IMR-90 (cell line): ENCODE data around the gene MAGEB17. TPM values are rescaled to one million over a fixed set of nuclear protein-coding genes. Genes with fewer than 3 reads are reported as not detected.
A peak's percentile ranks its signal among the peaks of the same experiment; 100 is the strongest.

Experiments
- ATAC-seq: fragments of 200-7000 bp; cut with Tn5 transposase; 2 replicates; pipeline ENCODE4 v1.9.1; 2020; ENCODE audit warnings: low read depth, mild to moderate bottlenecking, moderate library complexity
- Bru-seq: library from RNA; stranded (reverse); fragments of 400-500 nt; gene quantifications from one replicate; lab custom pipeline; 2021; lab: Mats Ljungman, UMichigan
- BruChase-seq, 2 experiments: library from RNA; stranded (reverse); fragments of 400-500 nt; gene quantifications; one replicate each; lab custom pipeline; 2021; lab: Mats Ljungman, UMichigan
- BruUV-seq: library from RNA; stranded (reverse); fragments of 400-500 nt; replicated peaks from 2 replicates; lab custom pipeline; 2021; lab: Mats Ljungman, UMichigan
- CTCF ChIA-PET: fragments of 300-600 bp; formaldehyde crosslinking; extraction: SDS; loops from one replicate; lab custom pipeline; 2021; ENCODE audit warnings: antibody characterized with exemption; lab: Yijun Ruan, JAX
- POLR2A ChIA-PET: fragments of 300-600 bp; sonication (Branson Sonifier 250); formaldehyde crosslinking; loops from one replicate; lab custom pipeline; 2022; ENCODE audit warnings: antibody characterized with exemption; ENCODE audit not compliant: unreplicated experiment; lab: Charles Lee
- DNase-seq: peaks from one replicate; pipeline ENCODE4 v3.0.0; 2013
- H2AFZ ChIP-seq: replicated peaks from 2 replicates; pipeline ENCODE3; 2013; ENCODE audit warnings: low read length, mild to moderate bottlenecking; ENCODE audit not compliant: poor library complexity
- H2AK5ac ChIP-seq: 2 replicates; pipeline ENCODE4 v1.6.1; 2013; ENCODE audit warnings: low read depth, low read length, inconsistent platforms
- H2AK9ac ChIP-seq: replicated peaks from 2 replicates; pipeline ENCODE3; 2013; ENCODE audit warnings: mild to moderate bottlenecking, low read depth, low read length, moderate library complexity; ENCODE audit not compliant: poor library complexity
- H2BK120ac ChIP-seq: 2 replicates; pipeline ENCODE4 v1.6.1; 2013; ENCODE audit warnings: low read depth, low read length, inconsistent platforms
- H2BK15ac ChIP-seq: 3 replicates; pipeline ENCODE4 v1.6.1; 2013; ENCODE audit warnings: low read depth, low read length, inconsistent platforms
- H2BK20ac ChIP-seq: 2 replicates; pipeline ENCODE4 v1.6.1; 2013; ENCODE audit warnings: low read depth, mild to moderate bottlenecking, inconsistent platforms, low read length, moderate library complexity
- H2BK5ac ChIP-seq: 2 replicates; pipeline ENCODE4 v1.6.1; 2013; ENCODE audit warnings: mild to moderate bottlenecking, low read depth, low read length, inconsistent platforms; ENCODE audit not compliant: poor library complexity, severe bottlenecking
- H3K14ac ChIP-seq: replicated peaks from 2 replicates; pipeline ENCODE4 v1.6.1; 2013; ENCODE audit warnings: low read depth, low read length, inconsistent platforms
- H3K18ac ChIP-seq: 2 replicates; pipeline ENCODE4 v1.6.1; 2013; ENCODE audit warnings: low read depth, low read length, control low read depth
- H3K23ac ChIP-seq: 2 replicates; pipeline ENCODE4 v1.6.1; 2013; ENCODE audit warnings: low read depth, low read length, inconsistent platforms
- H3K27ac ChIP-seq: 2 replicates; pipeline ENCODE4 v1.5.1; 2013; ENCODE audit warnings: mild to moderate bottlenecking, control low read depth, low read length; ENCODE audit not compliant: insufficient read depth
- H3K27me3 ChIP-seq: 2 replicates; pipeline ENCODE4 v1.6.1; 2013; ENCODE audit warnings: low read length; ENCODE audit not compliant: control insufficient read depth, insufficient read depth
- H3K36me3 ChIP-seq: 2 replicates; pipeline ENCODE4 v1.6.1; 2013; ENCODE audit warnings: low read length, mixed read lengths; ENCODE audit not compliant: control insufficient read depth, insufficient read depth
- H3K4ac ChIP-seq: 2 replicates; pipeline ENCODE4 v1.6.1; 2013; ENCODE audit warnings: low read depth, low read length, inconsistent platforms
- H3K4me1 ChIP-seq: 2 replicates; pipeline ENCODE4 v1.6.1; 2013; ENCODE audit warnings: low read length, mixed read lengths; ENCODE audit not compliant: control insufficient read depth, insufficient read depth
- H3K4me2 ChIP-seq: 2 replicates; pipeline ENCODE4 v1.6.1; 2013; ENCODE audit warnings: low read depth, mild to moderate bottlenecking, control low read depth, low read length, moderate library complexity
- H3K4me3 ChIP-seq: 2 replicates; pipeline ENCODE4 v1.5.1; 2013; ENCODE audit warnings: low read depth, mild to moderate bottlenecking, control low read depth, low read length, moderate library complexity; ENCODE audit not compliant: insufficient read depth
- H3K56ac ChIP-seq: 2 replicates; pipeline ENCODE4 v1.6.1; 2013; ENCODE audit warnings: low read length, inconsistent platforms; ENCODE audit not compliant: insufficient read depth; ENCODE audit errors: extremely low read depth
- H3K79me1 ChIP-seq, 2 experiments: 2 replicates each; pipeline ENCODE4 v1.6.1; 2013; ENCODE audit warnings: low read length in 2 of 2, inconsistent platforms in 1 of 2, low read depth in 1 of 2
- H3K9ac ChIP-seq: 2 replicates; pipeline ENCODE4 v1.6.1; 2013; ENCODE audit warnings: low read depth, low read length, control low read depth
- H3K9me1 ChIP-seq: 2 replicates; pipeline ENCODE4 v1.6.1; 2013; ENCODE audit warnings: low read length, inconsistent platforms; ENCODE audit not compliant: insufficient read depth
- H3K9me3 ChIP-seq: 2 replicates; pipeline ENCODE4 v1.6.1; 2013; ENCODE audit warnings: low read length; ENCODE audit not compliant: control insufficient read depth, insufficient read depth
- H4K20me1 ChIP-seq: 2 replicates; pipeline ENCODE4 v1.6.1; 2013; ENCODE audit warnings: low read length, inconsistent platforms; ENCODE audit not compliant: insufficient read depth
- H4K5ac ChIP-seq: 2 replicates; pipeline ENCODE4 v1.6.1; 2013; ENCODE audit warnings: mild to moderate bottlenecking, low read depth, low read length, control low read depth
- H4K8ac ChIP-seq, 2 experiments: 2 replicates each; pipeline ENCODE4 v1.6.1; 2013; ENCODE audit warnings: low read depth in 2 of 2, low read length in 2 of 2, control low read depth in 1 of 2, inconsistent platforms in 1 of 2
- H4K91ac ChIP-seq: 2 replicates; pipeline ENCODE4 v1.6.1; 2013; ENCODE audit warnings: low read depth, low read length, inconsistent platforms; ENCODE audit not compliant: insufficient read depth
- NFE2L2 ChIP-seq: fragments of 150-350 bp; IDR thresholded peaks from 2 replicates; pipeline ENCODE4 v1.6.1; 2016; ENCODE audit warnings: low read depth, mild to moderate bottlenecking, low read length
- SMC3 ChIP-seq: fragments of 150-350 bp; IDR thresholded peaks from 2 replicates; pipeline ENCODE4 v1.6.1; 2016; ENCODE audit warnings: low read depth, mild to moderate bottlenecking, antibody characterized with exemption, low read length, moderate library complexity
- WGBS, 2 experiments: methylation state at CpG; one replicate each; pipeline versions ENCODE4 v1.1.5 to v1.1.7; 2013; ENCODE audit warnings: missing lambda C conversion rate in 2 of 2; ENCODE audit not compliant: insufficient read length in 1 of 2; ENCODE audit errors: extremely low coverage in 2 of 2; 5-methylcytosine and 5-hydroxymethylcytosine counted together
- dilution Hi-C: fragments of 300-500 bp; cut with HindIII; formaldehyde crosslinking; loops from one replicate; pipeline ENCODE4 v1.14.3; 2018; ENCODE audit warnings: low sequenced_read_pairs; ENCODE audit not compliant: unreplicated experiment
- in situ Hi-C: fragments of 300-500 bp; cut with MboI; formaldehyde crosslinking; loops from 3 replicates; pipeline ENCODE4 v1.14.3; 2019; ENCODE audit warnings: low sequenced_read_pairs, inconsistent platforms, mixed read lengths
- intact Hi-C: fragments of 100-400 bp; cut with micrococcal nuclease; formaldehyde crosslinking; loops from 2 replicates; pipeline ENCODE4 v1.10.0; 2022
- long read RNA-seq: library from polyadenylated mRNA; unstranded; transcript quantifications from one replicate; pipeline ENCODE4 v2.0.0, GENCODE V29; 2021; ENCODE audit not compliant: unreplicated experiment
- polyA plus RNA-seq, 3 experiments: library from polyadenylated mRNA; depleted of rRNA; stranded (reverse); fragments of >200 nt; gene quantifications; 2 replicates each; pipeline ENCODE4 v1.2.3, GENCODE V29; 2012; ENCODE audit warnings: low replicate concordance in 1 of 3
- total RNA-seq: library from RNA; depleted of rRNA; stranded (reverse); fragments of >200 nt; gene quantifications from 2 replicates; pipeline ENCODE4 v1.2.3, GENCODE V29; 2012; rRNA removed

Gene MAGEB17, protein sequence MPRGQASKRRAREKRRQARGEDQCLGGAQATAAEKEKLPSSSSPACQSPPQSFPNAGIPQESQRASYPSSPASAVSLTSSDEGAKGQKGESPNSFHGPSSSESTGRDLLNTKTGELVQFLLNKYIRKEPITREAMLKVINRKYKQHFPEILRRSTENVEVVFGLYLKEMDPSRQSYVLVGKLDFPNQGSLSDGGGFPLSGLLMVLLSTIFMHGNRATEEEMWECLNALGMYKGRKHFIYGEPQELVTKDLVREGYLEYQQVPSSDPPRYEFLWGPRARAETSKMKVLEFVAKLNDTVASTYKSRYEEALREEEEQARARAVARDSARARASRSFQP
- total RNA-seq (under 0.01 TPM in 2 replicates), polyA plus RNA-seq (2012; rRNA removed) (0.34 and 0.62 TPM in 2 replicates), Bru-seq, nascent RNA (percentile 21 among the genes with signal in this experiment), BruChase-seq, experiment 1, labeled RNA remaining after a 6-hour chase (percentile 10 among the genes with signal in this experiment), BruChase-seq, experiment 2, labeled RNA remaining after a 2-hour chase (not detected)
- 0.08 and 0.15 TPM in 2 replicates for polyA plus RNA-seq (2012; cell fraction: cytosol; rRNA removed)
- polyA plus RNA-seq (2012; cell fraction: nucleus; rRNA removed; ENCODE audit: low replicate concordance) = 1.7 and 1.8 TPM in 2 replicates
- long read RNA-seq = 0 reads

DNA sequence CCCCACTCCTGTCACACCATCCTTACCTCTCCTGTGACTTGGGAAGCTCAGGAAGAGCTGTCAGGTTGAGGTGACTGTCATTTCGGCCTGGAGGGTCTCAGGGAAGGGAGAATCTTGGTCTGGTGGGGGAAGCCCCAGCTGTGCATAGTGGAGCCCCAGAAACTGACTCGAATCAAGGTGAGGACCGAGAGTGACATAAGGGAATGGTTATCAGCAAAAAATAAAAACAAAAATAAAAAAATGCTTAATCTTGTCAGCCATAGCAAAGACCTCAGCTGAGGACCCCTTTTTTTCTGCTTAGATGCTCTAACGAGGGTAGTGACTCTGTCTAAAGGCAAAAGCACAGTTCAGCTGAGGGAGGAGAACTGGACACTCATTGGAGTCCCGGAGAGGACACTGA lies at the start of gene MAGEB17:
Gene MAGEB17 (plus strand): TSS at position 301 of the 400 bp plus-strand sequence. CDS start 2,902 bp downstream, outside the sequence.
- POLR2A ChIA-PET = no interaction called here
- Histone ChIP-seq H3K23ac (no peak within 1 kb of the TSS), H3K9me1 (no peaks in the 10 kb centered on the region), H2AK5ac (peak within 1 kb of the TSS; percentile 52; the same call in 1 of the 2 replicates), H2BK15ac (no peak within 1 kb of the TSS), H3K4me2 (no peak within 1 kb of the TSS), H2AFZ (no peak within 1 kb of the TSS), H4K20me1 (no peaks in the 10 kb centered on the region), H3K27me3 (peaks cover 2% of the 10 kb centered on the region; the same call in 1 of the 2 replicates), H3K14ac (no peak within 1 kb of the TSS), H3K4me1 (no peaks in the 10 kb centered on the region), H4K91ac (no peak within 1 kb of the TSS), H3K36me3 (no peaks in the 10 kb centered on the region), H2BK120ac (no peak within 1 kb of the TSS), H4K5ac (no peak within 1 kb of the TSS), H3K56ac (no peak within 1 kb of the TSS), H3K18ac (no peak within 1 kb of the TSS), H3K9ac (no peak within 1 kb of the TSS), H3K9me3 (peaks cover 3% of the 10 kb centered on the region; the same call in 1 of the 2 replicates), H3K79me1 (no peaks in the 10 kb centered on the region), H2BK20ac (no peak within 1 kb of the TSS), H3K4ac (no peak within 1 kb of the TSS), H2BK5ac (no peak within 1 kb of the TSS), H3K27ac (no peak within 1 kb of the TSS), H3K4me3 (no peak within 1 kb of the TSS), H2AK9ac (no peak within 1 kb of the TSS), H4K8ac (no peak within 1 kb of the TSS)
- in situ Hi-C loops = no loop called here
- TF ChIP-seq NFE2L2 (no peak), SMC3 (no peak)
- ATAC-seq (no peak), DNase-seq (no peak)
- BruUV-seq = no TSS peak
- CTCF ChIA-PET = no interaction called here
- intact Hi-C loops = no loop called here
- 100% methylated on average over 1 of the region's 5 CpGs; no CpG with 5 or more reads in 1 of the 2 experiments for WGBS, 2 experiments
- dilution Hi-C loops = no loop called here
